Stomach smooth muscle (tissue), 2 donors: ENCODE results near the gene SLC35A3.
"Not testable (repeated sequence)": the region's sequence is repeated elsewhere in the genome, so short reads cannot be mapped to it uniquely, and the experiment has no call there.

Experiments
- H3K27ac ChIP-seq: one replicate; pipeline ENCODE4 v1.7.0; 2013; ENCODE audit warnings: mild to moderate bottlenecking, low read length, inconsistent platforms
- H3K27me3 ChIP-seq, 2 donors: one replicate each; pipeline ENCODE4 v1.7.0; 2013; ENCODE audit warnings: low read length in 2 of 2; ENCODE audit not compliant: insufficient read depth in 2 of 2, control insufficient read depth in 1 of 2
- H3K36me3 ChIP-seq, 2 donors: one replicate each; pipeline ENCODE4 v1.7.0; 2013; ENCODE audit warnings: low read length in 2 of 2; ENCODE audit not compliant: control insufficient read depth in 2 of 2, insufficient read depth in 2 of 2
- H3K4me1 ChIP-seq: one replicate; pipeline ENCODE4 v1.7.0; 2013; ENCODE audit warnings: low read length; ENCODE audit not compliant: control insufficient read depth, insufficient read depth
- H3K4me3 ChIP-seq, 2 donors: one replicate each; pipeline ENCODE4 v1.7.0; 2013; ENCODE audit warnings: low read length in 2 of 2
- H3K9ac ChIP-seq, 2 donors: one replicate each; pipeline ENCODE4 v1.7.0; 2013; ENCODE audit warnings: low read length in 2 of 2, mild to moderate bottlenecking in 1 of 2
- H3K9me3 ChIP-seq, 2 donors: one replicate each; pipeline ENCODE4 v1.7.0; 2013; ENCODE audit warnings: low read length in 2 of 2; ENCODE audit not compliant: control insufficient read depth in 2 of 2
- donor health status: healthy.
- donor health status: Pancreatic carcinoma.

The SLC35A3 gene

GRCh38 chr1:99975529-99975928, 5.7 kb downstream of the SLC35A3 start:
- Histone ChIP-seq H3K27me3 (no peaks in the 10 kb centered on the region), H3K27ac (no peak overlapping the region), H3K9ac (no peak overlapping the region), H3K4me3 (no peak overlapping the region), H3K4me1 (peaks cover 1% of the 10 kb centered on the region), H3K9me3 (no peaks in the 10 kb centered on the region), H3K36me3 (peaks cover 5 to 6% of the 10 kb centered on the region in 2 donors)

DNA sequence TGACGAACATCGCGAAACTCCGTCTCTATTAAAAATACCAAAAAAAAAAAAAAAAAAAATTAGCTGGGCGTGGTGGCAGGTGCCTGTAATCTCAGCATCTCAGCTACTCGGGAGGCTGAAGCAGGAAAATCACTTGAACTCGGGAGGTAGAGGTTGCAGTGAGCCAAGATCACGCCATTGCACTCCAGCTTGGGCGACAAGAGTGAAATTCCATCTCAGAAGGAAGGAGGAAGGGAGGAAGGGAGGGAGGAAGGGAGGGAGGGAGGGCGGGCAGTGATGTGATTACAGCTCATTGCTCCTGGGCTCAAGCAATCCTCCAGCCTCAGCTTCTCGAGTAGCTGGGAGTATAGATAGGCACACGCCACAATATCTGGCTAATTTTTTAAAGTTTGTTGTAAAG, 7.5 kb downstream of the SLC35A3 start:
- H3K27ac ChIP-seq, H3K4me1 ChIP-seq, H3K9me3 ChIP-seq, H3K4me3 ChIP-seq, H3K27me3 ChIP-seq, H3K36me3 ChIP-seq, H3K9ac ChIP-seq: not testable (repeated sequence)

DNA sequence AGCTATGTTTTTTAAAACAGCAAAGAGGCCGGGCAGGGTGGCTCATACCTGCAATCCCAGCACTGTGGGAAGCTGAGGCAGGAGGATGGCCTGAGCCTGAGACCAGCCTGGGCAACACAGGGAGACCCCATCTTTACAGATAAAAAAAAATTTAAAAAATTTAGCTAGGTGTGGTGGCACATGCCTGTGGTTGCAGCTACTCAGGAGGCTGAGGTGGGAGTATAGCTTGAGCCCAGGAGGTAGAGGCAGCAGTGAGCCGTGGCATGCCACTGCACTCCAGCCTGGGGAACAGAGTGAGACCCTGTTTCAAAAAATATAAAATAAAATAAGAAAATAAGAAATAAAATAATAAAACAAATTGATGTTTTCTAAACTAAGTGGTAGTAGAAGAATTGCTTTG, 8.4 kb downstream of the SLC35A3 start:
- no peak overlapping the region for H3K9ac ChIP-seq
- no peak overlapping the region for H3K27ac ChIP-seq
- no peaks in the 10 kb centered on the region for H3K27me3 ChIP-seq
- no peaks in the 10 kb centered on the region for H3K4me1 ChIP-seq
- peaks cover 5 to 6% of the 10 kb centered on the region in 2 donors for H3K36me3 ChIP-seq
- H3K4me3 ChIP-seq, result no peak overlapping the region
- H3K9me3 ChIP-seq, result no peaks in the 10 kb centered on the region

DNA sequence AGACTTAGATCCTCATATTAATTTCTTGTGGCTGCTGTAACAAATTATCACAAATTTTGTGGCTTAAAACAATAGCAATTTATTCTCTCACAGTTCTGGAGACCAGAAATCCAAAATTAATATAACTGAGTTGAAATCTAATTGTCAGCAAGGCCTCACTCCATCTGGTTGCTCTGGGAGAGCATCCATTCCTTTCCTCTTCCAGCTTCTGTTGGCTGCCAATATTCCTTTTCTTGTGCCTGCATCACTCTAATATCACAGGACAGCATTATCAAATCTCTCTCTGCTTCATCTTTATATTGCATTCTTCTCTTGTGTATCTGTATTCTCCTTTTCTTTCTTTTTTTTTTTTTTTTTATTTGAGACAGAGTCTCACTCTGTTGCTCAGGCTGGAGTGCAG, 9.3 kb downstream of the SLC35A3 start:
- Histone ChIP-seq H3K36me3 (peaks cover 5 to 6% of the 10 kb centered on the region in 2 donors), H3K27ac (no peak overlapping the region), H3K9me3 (no peaks in the 10 kb centered on the region), H3K4me3 (no peak overlapping the region), H3K9ac (no peak overlapping the region), H3K4me1 (no peaks in the 10 kb centered on the region), H3K27me3 (no peaks in the 10 kb centered on the region)

- no peak overlapping the region for H3K4me3 ChIP-seq
- no peaks in the 10 kb centered on the region for H3K9me3 ChIP-seq
- peaks cover 0 to 6% of the 10 kb centered on the region in 2 donors for H3K36me3 ChIP-seq
- no peaks in the 10 kb centered on the region for H3K27me3 ChIP-seq
- no peak overlapping the region for H3K27ac ChIP-seq
- no peak overlapping the region for H3K9ac ChIP-seq
- no peaks in the 10 kb centered on the region for H3K4me1 ChIP-seq
Measured at GRCh38 chr1:99980928-99981327, 11.1 kb downstream of the SLC35A3 start.

DNA sequence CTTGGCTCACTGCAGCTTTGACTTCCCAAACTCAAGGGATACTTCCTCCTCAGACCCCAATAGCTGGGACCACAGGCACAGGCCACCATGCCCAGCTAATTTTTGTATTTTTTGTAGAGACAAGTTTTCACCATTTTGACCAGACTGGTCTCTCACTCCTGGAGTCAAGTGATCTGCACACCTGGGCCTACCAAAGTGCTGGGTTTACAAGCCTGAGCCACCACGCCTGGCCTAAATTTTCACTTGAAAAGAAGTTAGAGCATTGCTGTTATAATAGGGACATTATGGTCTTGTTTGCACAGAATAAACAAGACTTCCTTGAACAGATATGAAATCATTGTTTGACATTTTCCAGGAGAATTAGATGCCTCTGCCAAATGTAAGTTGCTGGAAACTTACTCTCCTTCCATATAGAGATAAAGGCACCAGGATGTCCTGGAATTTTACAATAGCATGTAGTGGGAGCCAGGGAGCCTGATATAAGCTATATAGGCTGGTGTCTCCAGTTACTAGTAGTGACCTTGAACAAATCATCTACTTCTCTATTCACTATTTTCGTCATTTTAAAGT, 16.9 kb downstream of the SLC35A3 start:
- no peak overlapping the region for H3K27ac ChIP-seq
- no peak overlapping the region for H3K4me3 ChIP-seq
- no peaks in the 10 kb centered on the region for H3K9me3 ChIP-seq
- H3K9ac ChIP-seq, result no peak overlapping the region
- H3K36me3 ChIP-seq, result no peaks in the 10 kb centered on the region
- H3K4me1 ChIP-seq, result no peaks in the 10 kb centered on the region
- no peaks in the 10 kb centered on the region for H3K27me3 ChIP-seq

GRCh38 chr1:99988210-99988765, 18.5 kb downstream of the SLC35A3 start:
- no peaks in the 10 kb centered on the region for H3K27me3 ChIP-seq
- H3K4me1 ChIP-seq, result no peaks in the 10 kb centered on the region
- no peaks in the 10 kb centered on the region for H3K9me3 ChIP-seq
- no peak overlapping the region for H3K4me3 ChIP-seq
- no peak overlapping the region for H3K9ac ChIP-seq
- no peaks in the 10 kb centered on the region for H3K36me3 ChIP-seq
- no peak overlapping the region for H3K27ac ChIP-seq

GRCh38 chr1:99992044-99992722, 22.4 kb downstream of the SLC35A3 start:
- H3K9ac ChIP-seq, result no peak overlapping the region
- H3K9me3 ChIP-seq, result no peaks in the 10 kb centered on the region
- no peaks in the 10 kb centered on the region for H3K4me1 ChIP-seq
- no peak overlapping the region for H3K27ac ChIP-seq
- no peaks in the 10 kb centered on the region for H3K36me3 ChIP-seq
- no peak overlapping the region for H3K4me3 ChIP-seq
- H3K27me3 ChIP-seq, result no peaks in the 10 kb centered on the region

- no peak overlapping the region for H3K9ac ChIP-seq
- H3K4me3 ChIP-seq, result no peak overlapping the region
- no peaks in the 10 kb centered on the region for H3K4me1 ChIP-seq
- no peaks in the 10 kb centered on the region for H3K9me3 ChIP-seq
- no peaks in the 10 kb centered on the region for H3K36me3 ChIP-seq
- H3K27ac ChIP-seq, result no peak overlapping the region
- H3K27me3 ChIP-seq, result no peaks in the 10 kb centered on the region
Measured at GRCh38 chr1:99992760-99993467, 23.1 kb downstream of the SLC35A3 start.

GRCh38 chr1:99993468-99993845, 23.7 kb downstream of the SLC35A3 start:
- H3K27me3 ChIP-seq, result no peaks in the 10 kb centered on the region
- H3K36me3 ChIP-seq, result no peaks in the 10 kb centered on the region
- no peaks in the 10 kb centered on the region for H3K9me3 ChIP-seq
- H3K9ac ChIP-seq, result no peak overlapping the region
- no peaks in the 10 kb centered on the region for H3K4me1 ChIP-seq
- no peak overlapping the region for H3K27ac ChIP-seq
- H3K4me3 ChIP-seq, result no peak overlapping the region

- Histone ChIP-seq H3K9ac (no peak overlapping the region), H3K4me1 (no peaks in the 10 kb centered on the region), H3K27ac (no peak overlapping the region), H3K27me3 (no peaks in the 10 kb centered on the region), H3K4me3 (no peak overlapping the region), H3K9me3 (no peaks in the 10 kb centered on the region), H3K36me3 (no peaks in the 10 kb centered on the region)
Measured at GRCh38 chr1:99994496-99994895, 24.7 kb downstream of the SLC35A3 start.
